ENCODE measurements around the gene PIK3AP1.
"Not testable (repeated sequence)": the region's sequence is repeated elsewhere in the genome, so short reads cannot be mapped to it uniquely, and the experiment has no call there.

Gene PIK3AP1

DNA sequence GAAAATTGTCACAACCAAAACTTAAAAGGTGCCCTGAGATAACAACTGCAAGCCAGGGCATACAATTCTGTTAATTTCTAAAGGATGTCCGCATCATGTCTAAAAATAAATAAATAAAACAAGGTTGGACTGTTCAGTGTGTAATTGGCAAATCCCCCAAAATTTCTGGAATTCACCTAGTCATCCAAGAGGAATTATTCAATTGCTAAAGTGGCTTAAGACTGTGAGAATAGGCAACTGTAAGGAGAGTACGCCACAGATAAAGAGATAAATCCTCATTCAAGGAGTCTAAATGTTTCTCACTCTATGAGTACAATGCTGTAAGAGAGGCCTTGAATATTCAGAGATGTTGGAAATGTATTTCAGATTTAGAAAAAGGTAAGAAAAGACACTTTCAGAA, 37.2 kb downstream of the PIK3AP1 start:
- H3F3A ChIP-seq (ENCODE audit: low read depth), result no peaks in the 10 kb centered on the region
- peaks cover 12% of the 10 kb centered on the region for H3K4me1 ChIP-seq (ENCODE audit: insufficient read depth, low read length, poor library complexity, severe bottlenecking)
- no peak for TF ChIP-seq EZH2phosphoT487 (IDR thresholded peaks at IDR 0.05; ENCODE audit: borderline replicate concordance)
- TF ChIP-seq, protein P1, sequence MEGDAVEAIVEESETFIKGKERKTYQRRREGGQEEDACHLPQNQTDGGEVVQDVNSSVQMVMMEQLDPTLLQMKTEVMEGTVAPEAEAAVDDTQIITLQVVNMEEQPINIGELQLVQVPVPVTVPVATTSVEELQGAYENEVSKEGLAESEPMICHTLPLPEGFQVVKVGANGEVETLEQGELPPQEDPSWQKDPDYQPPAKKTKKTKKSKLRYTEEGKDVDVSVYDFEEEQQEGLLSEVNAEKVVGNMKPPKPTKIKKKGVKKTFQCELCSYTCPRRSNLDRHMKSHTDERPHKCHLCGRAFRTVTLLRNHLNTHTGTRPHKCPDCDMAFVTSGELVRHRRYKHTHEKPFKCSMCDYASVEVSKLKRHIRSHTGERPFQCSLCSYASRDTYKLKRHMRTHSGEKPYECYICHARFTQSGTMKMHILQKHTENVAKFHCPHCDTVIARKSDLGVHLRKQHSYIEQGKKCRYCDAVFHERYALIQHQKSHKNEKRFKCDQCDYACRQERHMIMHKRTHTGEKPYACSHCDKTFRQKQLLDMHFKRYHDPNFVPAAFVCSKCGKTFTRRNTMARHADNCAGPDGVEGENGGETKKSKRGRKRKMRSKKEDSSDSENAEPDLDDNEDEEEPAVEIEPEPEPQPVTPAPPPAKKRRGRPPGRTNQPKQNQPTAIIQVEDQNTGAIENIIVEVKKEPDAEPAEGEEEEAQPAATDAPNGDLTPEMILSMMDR (conservative IDR thresholded peaks at IDR 0.05; ENCODE audit: low read length), result no peak
- no peaks in the 10 kb centered on the region for H3K27me3 ChIP-seq (ENCODE audit: insufficient read depth, low read length, poor library complexity, severe bottlenecking)
- no peak overlapping the region for H2AFZ ChIP-seq (ENCODE audit: low read length)
- no peak overlapping the region for H3K4me2 ChIP-seq (ENCODE audit: low read depth, low read length, poor library complexity, severe bottlenecking)
- H3K36me3 ChIP-seq (ENCODE audit: insufficient read depth, low read length), result no peaks in the 10 kb centered on the region
- H3K9me3 ChIP-seq (ENCODE audit: insufficient read depth, low read depth, low read length), result no peaks in the 10 kb centered on the region
- H3K4me3 ChIP-seq (ENCODE audit: low read length, poor library complexity, severe bottlenecking), result no peak overlapping the region
- H4K20me1 ChIP-seq (ENCODE audit: insufficient read depth, low read length, poor library complexity, severe bottlenecking), result no peaks in the 10 kb centered on the region
- H3K9me2 ChIP-seq (replicated peaks; ENCODE audit: low read depth, low read length), result no peaks in the 10 kb centered on the region
- H3K9ac ChIP-seq (ENCODE audit: low read depth, low read length, poor library complexity, severe bottlenecking), result no peak overlapping the region
- H3K79me2 ChIP-seq (ENCODE audit: insufficient read depth, low read length), result peaks cover 63% of the 10 kb centered on the region

DNA sequence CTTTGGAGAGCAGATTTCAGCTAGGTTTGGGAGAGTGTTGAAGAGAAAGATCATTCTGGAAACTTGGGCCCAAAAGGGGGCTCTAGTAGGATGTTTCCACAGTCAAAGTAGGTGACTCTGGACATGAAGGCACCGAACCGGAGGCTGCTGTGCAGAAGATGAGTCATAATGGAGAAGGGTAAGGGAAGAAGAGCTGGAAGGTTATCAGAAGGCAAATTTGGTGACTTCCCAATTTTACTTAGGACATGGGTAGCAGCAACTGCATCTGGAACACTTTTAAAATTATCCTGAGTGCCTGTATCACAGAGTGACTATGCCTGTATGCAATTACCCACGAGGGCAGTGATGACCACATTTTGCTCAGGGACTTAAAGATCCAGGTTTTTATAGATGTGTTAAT, 38.8 kb downstream of the PIK3AP1 start:
- Histone ChIP-seq H4K20me1 (ENCODE audit: insufficient read depth, low read length, poor library complexity, severe bottlenecking) (no peaks in the 10 kb centered on the region), H3F3A (ENCODE audit: low read depth) (no peaks in the 10 kb centered on the region), H3K9me3 (ENCODE audit: insufficient read depth, low read depth, low read length) (no peaks in the 10 kb centered on the region), H3K4me2 (ENCODE audit: low read depth, low read length, poor library complexity, severe bottlenecking) (no peak overlapping the region), H3K9me2 (replicated peaks; ENCODE audit: low read depth, low read length) (no peaks in the 10 kb centered on the region), H3K4me3 (ENCODE audit: low read length, poor library complexity, severe bottlenecking) (no peak overlapping the region), H3K79me2 (ENCODE audit: insufficient read depth, low read length) (peaks cover 53% of the 10 kb centered on the region), H3K9ac (ENCODE audit: low read depth, low read length, poor library complexity, severe bottlenecking) (no peak overlapping the region), H3K27me3 (ENCODE audit: insufficient read depth, low read length, poor library complexity, severe bottlenecking) (no peaks in the 10 kb centered on the region), H3K4me1 (ENCODE audit: insufficient read depth, low read length, poor library complexity, severe bottlenecking) (peaks cover 5% of the 10 kb centered on the region), H3K36me3 (ENCODE audit: insufficient read depth, low read length) (no peaks in the 10 kb centered on the region), H2AFZ (ENCODE audit: low read length) (no peak overlapping the region)
- TF ChIP-seq, protein P1 (conservative IDR thresholded peaks at IDR 0.05; ENCODE audit: low read length), result no peak
- no peak for TF ChIP-seq EZH2phosphoT487 (IDR thresholded peaks at IDR 0.05; ENCODE audit: borderline replicate concordance)

DNA sequence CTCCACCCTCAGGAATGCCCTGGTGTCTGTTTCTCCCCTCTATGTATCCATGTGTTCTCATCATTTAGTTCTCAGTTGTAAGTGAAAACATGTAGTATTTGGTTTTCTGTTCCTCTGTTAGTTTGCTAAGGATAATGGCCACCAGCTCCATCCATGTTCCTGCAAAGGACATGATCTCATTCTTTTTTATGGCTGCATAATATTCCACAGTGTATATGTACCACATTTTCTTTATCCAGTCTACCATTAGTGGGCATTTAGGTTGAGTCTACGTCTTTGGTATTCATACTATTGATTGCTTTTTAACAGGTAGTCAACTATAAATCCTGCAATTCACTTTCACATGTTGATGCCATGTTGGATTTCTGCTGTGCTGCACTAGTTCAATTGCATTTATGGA, 39.9 kb downstream of the PIK3AP1 start:
- H3F3A ChIP-seq (ENCODE audit: low read depth); H3K9me3 ChIP-seq (ENCODE audit: insufficient read depth, low read depth, low read length); H3K27me3 ChIP-seq (ENCODE audit: insufficient read depth, low read length, poor library complexity, severe bottlenecking); H3K4me1 ChIP-seq (ENCODE audit: insufficient read depth, low read length, poor library complexity, severe bottlenecking); H3K9me2 ChIP-seq (replicated peaks; ENCODE audit: low read depth, low read length); H4K20me1 ChIP-seq (ENCODE audit: insufficient read depth, low read length, poor library complexity, severe bottlenecking); H3K4me3 ChIP-seq (ENCODE audit: low read length, poor library complexity, severe bottlenecking); H3K4me2 ChIP-seq (ENCODE audit: low read depth, low read length, poor library complexity, severe bottlenecking); H2AFZ ChIP-seq (ENCODE audit: low read length); H3K36me3 ChIP-seq (ENCODE audit: insufficient read depth, low read length); H3K9ac ChIP-seq (ENCODE audit: low read depth, low read length, poor library complexity, severe bottlenecking): not testable (repeated sequence)
- H3K79me2 ChIP-seq (ENCODE audit: insufficient read depth, low read length), result peaks cover 54% of the 10 kb centered on the region

DNA sequence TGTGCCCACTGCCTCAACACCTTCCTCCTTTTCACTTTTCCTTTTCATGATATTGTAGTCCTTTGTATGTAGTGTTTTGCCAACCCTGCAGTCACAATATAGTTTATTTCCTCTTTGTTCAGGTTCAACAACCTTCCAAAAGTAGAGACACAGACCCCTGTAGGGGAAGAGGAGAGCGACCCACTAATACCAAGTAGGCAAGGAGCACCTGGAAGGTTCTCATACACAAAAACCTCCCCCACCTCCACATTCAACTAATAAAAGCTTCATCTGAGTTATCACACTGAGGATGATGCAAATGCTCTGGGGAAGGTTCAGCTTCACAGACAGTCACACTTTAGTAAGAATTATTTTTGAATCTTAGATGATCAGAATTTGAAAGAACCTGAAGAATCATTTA, 41.6 kb downstream of the PIK3AP1 start:
- H3K79me2 ChIP-seq (ENCODE audit: insufficient read depth, low read length), result peaks cover 44% of the 10 kb centered on the region
- no peak overlapping the region for H3K4me3 ChIP-seq (ENCODE audit: low read length, poor library complexity, severe bottlenecking)
- H3F3A ChIP-seq (ENCODE audit: low read depth), result no peaks in the 10 kb centered on the region; the same call in 1 of the 2 replicates
- no peaks in the 10 kb centered on the region for H3K27me3 ChIP-seq (ENCODE audit: insufficient read depth, low read length, poor library complexity, severe bottlenecking)
- peaks cover 13% of the 10 kb centered on the region for H3K4me1 ChIP-seq (ENCODE audit: insufficient read depth, low read length, poor library complexity, severe bottlenecking)
- no peak overlapping the region for H2AFZ ChIP-seq (ENCODE audit: low read length)
- no peaks in the 10 kb centered on the region for H4K20me1 ChIP-seq (ENCODE audit: insufficient read depth, low read length, poor library complexity, severe bottlenecking)
- TF ChIP-seq, protein P1 (conservative IDR thresholded peaks at IDR 0.05; ENCODE audit: low read length), result no peak
- no peak for TF ChIP-seq EZH2phosphoT487 (IDR thresholded peaks at IDR 0.05; ENCODE audit: borderline replicate concordance)
- no peak overlapping the region for H3K9ac ChIP-seq (ENCODE audit: low read depth, low read length, poor library complexity, severe bottlenecking)
- H3K36me3 ChIP-seq (ENCODE audit: insufficient read depth, low read length), result no peaks in the 10 kb centered on the region
- H3K9me2 ChIP-seq (replicated peaks; ENCODE audit: low read depth, low read length), result no peaks in the 10 kb centered on the region
- no peaks in the 10 kb centered on the region for H3K9me3 ChIP-seq (ENCODE audit: insufficient read depth, low read depth, low read length)
- no peak overlapping the region for H3K4me2 ChIP-seq (ENCODE audit: low read depth, low read length, poor library complexity, severe bottlenecking)

All from Loucy (cell line).